ENCODE measurements around the gene SERINC3. TPM values are rescaled to one million over a fixed set of nuclear protein-coding genes. Genes with fewer than 3 reads are reported as not detected.
"Not testable (repeated sequence)": the region's sequence is repeated elsewhere in the genome, so short reads cannot be mapped to it uniquely, and the experiment has no call there.

The SERINC3 gene
- total and polyA plus RNA-seq, 2 donors (not counting 1 experiment from before 2014, with no cell fraction given), result 31.4 to 51.6 TPM

GRCh38 chr20:44561876-44562275, 40.0 kb upstream of the SERINC3 start:
- Histone ChIP-seq H3K27me3 (replicated peaks in 1 of 4; ENCODE audit: control extremely low read depth in 1 of 4, control insufficient read depth in 3 of 4, insufficient read depth in 4 of 4, low read length in 3 of 4) (no peaks in the 10 kb centered on the region), H4K20me1 (ENCODE audit: control insufficient read depth, insufficient read depth, low read length, poor library complexity, severe bottlenecking) (no peaks in the 10 kb centered on the region), H3K27ac (ENCODE audit: low read length in 2 of 2) (no peak overlapping the region), H3K79me2 (ENCODE audit: control insufficient read depth, insufficient read depth, low read length) (no peaks in the 10 kb centered on the region), H3K9ac (ENCODE audit: low read length) (no peak overlapping the region), H3K4me3 (ENCODE audit: control extremely low read depth in 1 of 5, extremely low read depth in 1 of 5, insufficient read depth in 1 of 5, low read depth in 2 of 5, low read length in 4 of 5) (no peak overlapping the region), H3K4me2 (replicated peaks; ENCODE audit: low read depth, low read length, poor library complexity, severe bottlenecking) (no peak overlapping the region), H3K4me1 (ENCODE audit: control insufficient read depth in 2 of 2, insufficient read depth in 2 of 2, low read length in 2 of 2) (peaks cover 4% of the 10 kb centered on the region in 2 donors), H3K9me3 (ENCODE audit: control extremely low read depth in 1 of 3, control insufficient read depth in 2 of 3, insufficient read depth in 1 of 3, low read length in 2 of 3) (no peaks in the 10 kb centered on the region), H2AFZ (ENCODE audit: insufficient read depth, low read depth, low read length, poor library complexity, severe bottlenecking) (no peak overlapping the region), H3K36me3 (replicated peaks in 1 of 2; ENCODE audit: control extremely low read depth in 1 of 2, control insufficient read depth in 1 of 2, extremely low read depth in 1 of 2, insufficient read depth in 2 of 2, low read length in 1 of 2) (no peaks in the 10 kb centered on the region)
- Mint-ChIP-seq H3K27ac (no peak overlapping the region), H3K4me3 (no peak overlapping the region), H3K4me1 (peaks cover 8% of the 10 kb centered on the region), H3K27me3 (no peaks in the 10 kb centered on the region), H3K9me3 (ENCODE audit: insufficient read depth) (no peaks in the 10 kb centered on the region)
- POLR2A ChIA-PET, result no interaction called here
- ATAC-seq (ENCODE audit: low read depth), result no peak
- intact Hi-C loops (cut with micrococcal nuclease), result no loop called here
- CTCF ChIA-PET, result interaction anchor here (1.6 kb wide), 1 partner anchor 14 kb away, joined by 6 read pairs; no protein-coding TSS in a partner anchor
- TF ChIP-seq EZH2 (IDR thresholded peaks at IDR 0.05; ENCODE audit: borderline replicate concordance, insufficient read depth, low read depth, low read length, poor library complexity, severe bottlenecking) (no peak), CTCF (IDR thresholded peaks at IDR 0.05) (no peak)
- no peak for DNase-seq

GRCh38 chr20:44560818-44561217, 38.9 kb upstream of the SERINC3 start:
- H4K20me1 ChIP-seq (ENCODE audit: control insufficient read depth, insufficient read depth, low read length, poor library complexity, severe bottlenecking); H3K9me3 Mint-ChIP-seq (ENCODE audit: insufficient read depth); POLR2A ChIA-PET; H3K4me1 Mint-ChIP-seq; H3K9ac ChIP-seq (ENCODE audit: low read length); H2AFZ ChIP-seq (ENCODE audit: insufficient read depth, low read depth, low read length, poor library complexity, severe bottlenecking); H3K27me3 ChIP-seq (replicated peaks in 1 of 4; ENCODE audit: control extremely low read depth in 1 of 4, control insufficient read depth in 3 of 4, insufficient read depth in 4 of 4, low read length in 3 of 4); ATAC-seq (ENCODE audit: low read depth); H3K36me3 ChIP-seq (replicated peaks in 1 of 2; ENCODE audit: control extremely low read depth in 1 of 2, control insufficient read depth in 1 of 2, extremely low read depth in 1 of 2, insufficient read depth in 2 of 2, low read length in 1 of 2); H3K4me2 ChIP-seq (replicated peaks; ENCODE audit: low read depth, low read length, poor library complexity, severe bottlenecking); H3K27ac Mint-ChIP-seq; H3K4me1 ChIP-seq (ENCODE audit: control insufficient read depth in 2 of 2, insufficient read depth in 2 of 2, low read length in 2 of 2); H3K27ac ChIP-seq (ENCODE audit: low read length in 2 of 2); DNase-seq; intact Hi-C loops (cut with micrococcal nuclease); H3K27me3 Mint-ChIP-seq; H3K4me3 Mint-ChIP-seq; H3K4me3 ChIP-seq (ENCODE audit: control extremely low read depth in 1 of 5, extremely low read depth in 1 of 5, insufficient read depth in 1 of 5, low read depth in 2 of 5, low read length in 4 of 5); H3K79me2 ChIP-seq (ENCODE audit: control insufficient read depth, insufficient read depth, low read length); H3K9me3 ChIP-seq (ENCODE audit: control extremely low read depth in 1 of 3, control insufficient read depth in 2 of 3, insufficient read depth in 1 of 3, low read length in 2 of 3): not testable (repeated sequence)
- 87% methylated on average over 3 of the region's 6 CpGs for WGBS (ENCODE audit: insufficient coverage)
- CTCF ChIA-PET, result interaction anchor here (1.2 kb wide), 2 partner anchors 49 to 125 kb away, joined by 6 to 7 read pairs; no protein-coding TSS in a partner anchor

Data from B cell (primary cell).